ENCODE data around the gene ACSM6. TPM values are rescaled to one million over a fixed set of nuclear protein-coding genes. Genes with fewer than 3 reads are reported as not detected.
"Not testable (repeated sequence)": the region's sequence is repeated elsewhere in the genome, so short reads cannot be mapped to it uniquely, and the experiment has no call there.

Gene ACSM6
- polyA plus RNA-seq, 1 donor (not counting 4 experiments of a cell fraction or from before 2014, with no cell fraction given), result not detected

GRCh38 chr10:95196046-95196445 lies 2.0 kb downstream of the ACSM6 start:
- H3K27me3 ChIP-seq (ENCODE audit: control insufficient read depth, extremely low read depth, insufficient read depth, low read length), result no peaks in the 10 kb centered on the region
- H3K36me3 ChIP-seq (ENCODE audit: control insufficient read depth in 2 of 2, extremely low read depth in 1 of 2, insufficient read depth in 2 of 2, low read length in 2 of 2), result no peaks in the 10 kb centered on the region
- FAIRE-seq (no peak), DNase-seq (ENCODE audit: low read depth, low spot score) (no peak)
- no peak overlapping the region for H3K9ac ChIP-seq (ENCODE audit: control insufficient read depth, extremely low read depth, insufficient read depth, low read length)
- H3K79me2 ChIP-seq (ENCODE audit: control insufficient read depth, insufficient read depth, low read length), result no peaks in the 10 kb centered on the region
- no peaks in the 10 kb centered on the region for H3K4me1 ChIP-seq (ENCODE audit: control insufficient read depth, extremely low read depth, insufficient read depth, low read length)
- TF ChIP-seq, protein P1, sequence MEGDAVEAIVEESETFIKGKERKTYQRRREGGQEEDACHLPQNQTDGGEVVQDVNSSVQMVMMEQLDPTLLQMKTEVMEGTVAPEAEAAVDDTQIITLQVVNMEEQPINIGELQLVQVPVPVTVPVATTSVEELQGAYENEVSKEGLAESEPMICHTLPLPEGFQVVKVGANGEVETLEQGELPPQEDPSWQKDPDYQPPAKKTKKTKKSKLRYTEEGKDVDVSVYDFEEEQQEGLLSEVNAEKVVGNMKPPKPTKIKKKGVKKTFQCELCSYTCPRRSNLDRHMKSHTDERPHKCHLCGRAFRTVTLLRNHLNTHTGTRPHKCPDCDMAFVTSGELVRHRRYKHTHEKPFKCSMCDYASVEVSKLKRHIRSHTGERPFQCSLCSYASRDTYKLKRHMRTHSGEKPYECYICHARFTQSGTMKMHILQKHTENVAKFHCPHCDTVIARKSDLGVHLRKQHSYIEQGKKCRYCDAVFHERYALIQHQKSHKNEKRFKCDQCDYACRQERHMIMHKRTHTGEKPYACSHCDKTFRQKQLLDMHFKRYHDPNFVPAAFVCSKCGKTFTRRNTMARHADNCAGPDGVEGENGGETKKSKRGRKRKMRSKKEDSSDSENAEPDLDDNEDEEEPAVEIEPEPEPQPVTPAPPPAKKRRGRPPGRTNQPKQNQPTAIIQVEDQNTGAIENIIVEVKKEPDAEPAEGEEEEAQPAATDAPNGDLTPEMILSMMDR (optimal IDR thresholded peaks at IDR 0.05 in 1 of 3, IDR thresholded peaks at IDR 0.05 in 1 of 3, conservative IDR thresholded peaks at IDR 0.05 in 1 of 3; ENCODE audit: extremely low read depth in 1 of 3, insufficient read depth in 2 of 3, low read length in 3 of 3), result no peak
- TF ChIP-seq EZH2 (IDR thresholded peaks at IDR 0.05; ENCODE audit: low read length), result no peak
- no peaks in the 10 kb centered on the region for H4K20me1 ChIP-seq (ENCODE audit: control insufficient read depth, extremely low read depth, insufficient read depth, low read length)
- H3K4me2 ChIP-seq (ENCODE audit: control insufficient read depth, extremely low read depth, insufficient read depth, low read depth, low read length), result no peak overlapping the region
- no peak overlapping the region for H3K27ac ChIP-seq (ENCODE audit: control insufficient read depth, insufficient read depth, low read length)
- no peaks in the 10 kb centered on the region for H3K9me1 ChIP-seq (ENCODE audit: control insufficient read depth, extremely low read depth, insufficient read depth, low read length)
- H3K9me3 ChIP-seq (ENCODE audit: control insufficient read depth, low read depth, low read length), result no peaks in the 10 kb centered on the region
- no peak overlapping the region for H3K4me3 ChIP-seq (ENCODE audit: control insufficient read depth in 2 of 3, extremely low read depth in 1 of 3, insufficient read depth in 2 of 3, low read depth in 1 of 3, low read length in 3 of 3)
- H2AFZ ChIP-seq (ENCODE audit: control insufficient read depth, low read length), result no peak overlapping the region
- dilution Hi-C loops (cut with MboI; ENCODE audit: extremely low pct_ligation_motif_present, low sequenced_read_pairs), result no loop called here

- Histone ChIP-seq H3K9ac (ENCODE audit: control insufficient read depth, extremely low read depth, insufficient read depth, low read length) (no peak overlapping the region), H4K20me1 (ENCODE audit: control insufficient read depth, extremely low read depth, insufficient read depth, low read length) (no peaks in the 10 kb centered on the region), H3K4me2 (ENCODE audit: control insufficient read depth, extremely low read depth, insufficient read depth, low read depth, low read length) (no peak overlapping the region), H3K4me3 (ENCODE audit: control insufficient read depth in 2 of 3, extremely low read depth in 1 of 3, insufficient read depth in 2 of 3, low read depth in 1 of 3, low read length in 3 of 3) (no peak overlapping the region), H3K4me1 (ENCODE audit: control insufficient read depth, extremely low read depth, insufficient read depth, low read length) (no peaks in the 10 kb centered on the region), H3K27ac (ENCODE audit: control insufficient read depth, insufficient read depth, low read length) (no peak overlapping the region), H3K79me2 (ENCODE audit: control insufficient read depth, insufficient read depth, low read length) (no peaks in the 10 kb centered on the region), H3K9me1 (ENCODE audit: control insufficient read depth, extremely low read depth, insufficient read depth, low read length) (no peaks in the 10 kb centered on the region), H2AFZ (ENCODE audit: control insufficient read depth, low read length) (no peak overlapping the region), H3K9me3 (ENCODE audit: control insufficient read depth, low read depth, low read length) (no peaks in the 10 kb centered on the region), H3K27me3 (ENCODE audit: control insufficient read depth, extremely low read depth, insufficient read depth, low read length) (no peaks in the 10 kb centered on the region), H3K36me3 (ENCODE audit: control insufficient read depth in 2 of 2, extremely low read depth in 1 of 2, insufficient read depth in 2 of 2, low read length in 2 of 2) (no peaks in the 10 kb centered on the region)
- DNase-seq (ENCODE audit: low read depth, low spot score), result no peak
- TF ChIP-seq, protein P1 (optimal IDR thresholded peaks at IDR 0.05 in 1 of 3, IDR thresholded peaks at IDR 0.05 in 1 of 3, conservative IDR thresholded peaks at IDR 0.05 in 1 of 3; ENCODE audit: extremely low read depth in 1 of 3, insufficient read depth in 2 of 3, low read length in 3 of 3), result peak; percentile 50 to 76 (median 60)
- TF ChIP-seq EZH2 (IDR thresholded peaks at IDR 0.05; ENCODE audit: low read length), result no peak
- dilution Hi-C loops (cut with MboI; ENCODE audit: extremely low pct_ligation_motif_present, low sequenced_read_pairs), result no loop called here
- peak; percentile 44 for FAIRE-seq
These were observed 7.7 kb downstream of the ACSM6 start for GRCh38 chr10:95201736-95202135.

DNA sequence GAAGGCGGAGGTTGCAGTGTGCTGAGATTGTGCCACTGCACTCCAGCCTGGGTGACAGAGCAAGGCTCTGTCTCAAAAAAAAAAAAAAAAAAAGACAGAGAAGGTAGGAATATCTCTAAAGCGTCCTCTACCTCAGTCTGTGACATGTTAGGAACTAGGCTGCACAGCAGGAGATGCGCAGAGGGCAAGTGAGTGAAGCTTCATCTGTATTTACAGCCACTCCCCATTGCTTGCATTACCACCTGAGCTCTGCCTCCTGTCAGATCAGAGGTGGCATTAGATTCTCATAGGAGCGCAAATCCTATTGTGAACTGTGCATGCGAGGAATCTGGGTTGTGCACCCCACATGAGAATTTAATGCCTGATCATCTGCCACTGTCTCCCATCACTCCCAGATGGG lies 8.8 kb downstream of the ACSM6 start:
- dilution Hi-C loops (cut with MboI; ENCODE audit: extremely low pct_ligation_motif_present, low sequenced_read_pairs); FAIRE-seq: not testable (repeated sequence)

More for the DNA sequence above, 8.8 kb downstream of the ACSM6 start:
- H3K27me3 ChIP-seq (ENCODE audit: control insufficient read depth, extremely low read depth, insufficient read depth, low read length); H3K4me1 ChIP-seq (ENCODE audit: control insufficient read depth, extremely low read depth, insufficient read depth, low read length); H4K20me1 ChIP-seq (ENCODE audit: control insufficient read depth, extremely low read depth, insufficient read depth, low read length); H3K9ac ChIP-seq (ENCODE audit: control insufficient read depth, extremely low read depth, insufficient read depth, low read length); H3K9me1 ChIP-seq (ENCODE audit: control insufficient read depth, extremely low read depth, insufficient read depth, low read length); H3K36me3 ChIP-seq (ENCODE audit: control insufficient read depth in 2 of 2, extremely low read depth in 1 of 2, insufficient read depth in 2 of 2, low read length in 2 of 2); H3K4me2 ChIP-seq (ENCODE audit: control insufficient read depth, extremely low read depth, insufficient read depth, low read depth, low read length); H3K9me3 ChIP-seq (ENCODE audit: control insufficient read depth, low read depth, low read length); H3K79me2 ChIP-seq (ENCODE audit: control insufficient read depth, insufficient read depth, low read length); H2AFZ ChIP-seq (ENCODE audit: control insufficient read depth, low read length); H3K27ac ChIP-seq (ENCODE audit: control insufficient read depth, insufficient read depth, low read length); DNase-seq (ENCODE audit: low read depth, low spot score); H3K4me3 ChIP-seq (ENCODE audit: control insufficient read depth in 2 of 3, extremely low read depth in 1 of 3, insufficient read depth in 2 of 3, low read depth in 1 of 3, low read length in 3 of 3): not testable (repeated sequence)
